Activated CD8-positive, alpha-beta memory T cell treated with anti-CD3 and anti-CD28 coated beads, Interleukin-2, amount 50 U/mL, for 1 hour (primary cell): ENCODE data around the gene ADAMTS17.

Experiments used
- DNase-seq: peaks from one replicate; pipeline ENCODE4 v3.0.0-alpha.2; 2020; ENCODE audit errors: extremely low read depth

Gene ADAMTS17

GRCh38 chr15:100249096-100249815, 92.5 kb downstream of the ADAMTS17 start:
- no peak for DNase-seq

- no peak for DNase-seq
Measured at GRCh38 chr15:100248236-100248635, 93.5 kb downstream of the ADAMTS17 start.

GRCh38 chr15:100247228-100248225, 94.2 kb downstream of the ADAMTS17 start:
- no peak for DNase-seq

GRCh38 chr15:100245855-100246254, 95.9 kb downstream of the ADAMTS17 start:
- no peak for DNase-seq

- DNase-seq: no peak
Measured at GRCh38 chr15:100245487-100245820, 96.3 kb downstream of the ADAMTS17 start.

GRCh38 chr15:100244796-100245486, 96.8 kb downstream of the ADAMTS17 start:
- no peak for DNase-seq

GRCh38 chr15:100242989-100243388, 98.8 kb downstream of the ADAMTS17 start:
- no peak for DNase-seq

GRCh38 chr15:100241572-100242482, 99.9 kb downstream of the ADAMTS17 start:
- DNase-seq: no peak

GRCh38 chr15:100236981-100237720, 104.6 kb downstream of the ADAMTS17 start:
- no peak for DNase-seq

GRCh38 chr15:100235030-100235617, 106.7 kb downstream of the ADAMTS17 start:
- DNase-seq: no peak

GRCh38 chr15:100234158-100235029, 107.4 kb downstream of the ADAMTS17 start:
- no peak for DNase-seq

- DNase-seq: no peak
Measured at GRCh38 chr15:100230784-100231183, 111.0 kb downstream of the ADAMTS17 start.

- no peak for DNase-seq
Measured at GRCh38 chr15:100229181-100230163, 112.3 kb downstream of the ADAMTS17 start.

- no peak for DNase-seq
Measured at GRCh38 chr15:100227781-100228180, 114.0 kb downstream of the ADAMTS17 start.

GRCh38 chr15:100226107-100226506, 115.7 kb downstream of the ADAMTS17 start:
- no peak for DNase-seq

- no peak for DNase-seq
Measured at GRCh38 chr15:100224206-100225185, 117.3 kb downstream of the ADAMTS17 start.

- DNase-seq: no peak
Measured at GRCh38 chr15:100222349-100222715, 119.4 kb downstream of the ADAMTS17 start.
